ENCODE results near the gene TLR2. TPM values are rescaled to one million over a fixed set of nuclear protein-coding genes. Genes with fewer than 3 reads are reported as not detected.

The TLR2 gene
- total RNA-seq, 2 experiments from 2014 or later, result 0.41 TPM; not detected in 1

DNA sequence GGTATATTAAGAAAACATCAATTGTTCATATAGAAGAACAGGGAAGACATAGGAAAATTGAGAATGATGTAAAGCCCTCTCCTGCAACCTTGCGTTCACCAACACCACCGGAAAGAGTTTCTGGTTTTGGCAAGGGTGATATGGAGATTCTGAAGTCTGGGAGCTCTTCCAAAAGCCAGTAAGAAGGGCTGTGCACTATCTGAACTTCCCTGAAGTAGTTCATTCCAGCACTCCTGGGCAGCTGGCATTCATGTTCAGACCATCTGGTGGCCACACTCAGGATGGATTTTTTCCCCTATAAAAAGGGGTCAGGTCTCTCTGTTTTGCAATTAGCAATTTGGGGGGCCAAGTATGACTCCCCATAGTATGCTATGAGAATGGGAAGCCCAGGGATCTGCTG is 15.4 kb upstream of the TLR2 start:
- H3K4me1 Mint-ChIP-seq, result no peaks in the 10 kb centered on the region
- H3K9me3 Mint-ChIP-seq (ENCODE audit: low read depth), result no peaks in the 10 kb centered on the region
- ATAC-seq (no peak), DNase-seq (no peak)
- peaks cover 36% of the 10 kb centered on the region for H3K27me3 Mint-ChIP-seq
- no peak overlapping the region for H3K27ac Mint-ChIP-seq
- CTCF ChIA-PET, result no interaction called here
- H3K36me3 Mint-ChIP-seq, result no peaks in the 10 kb centered on the region
- no peak overlapping the region for H3K4me3 Mint-ChIP-seq

DNA sequence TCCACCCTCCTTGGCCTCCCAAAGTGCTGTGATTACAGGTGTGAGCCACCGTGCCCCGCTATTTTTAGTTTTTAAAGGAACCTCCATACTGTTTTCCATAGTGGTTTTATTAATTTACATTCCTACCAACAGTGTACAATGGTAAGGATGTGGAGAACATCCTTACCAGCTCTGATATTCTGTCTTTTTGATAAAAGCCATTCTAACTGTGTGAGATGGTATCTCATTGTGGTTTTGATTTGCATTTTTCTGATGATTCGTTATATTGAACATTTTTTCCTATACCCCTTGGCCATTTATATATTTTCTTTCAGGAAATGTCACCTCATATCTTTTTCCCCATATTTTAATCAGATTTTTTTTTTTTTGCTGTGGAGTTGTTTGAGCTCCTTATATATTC is 14.2 kb upstream of the TLR2 start:
- no peak for ATAC-seq
- H3K27ac Mint-ChIP-seq, result no peak overlapping the region
- no peak overlapping the region for H3K4me3 Mint-ChIP-seq
- CTCF ChIA-PET, result no interaction called here
- H3K4me1 Mint-ChIP-seq, result no peaks in the 10 kb centered on the region
- H3K9me3 Mint-ChIP-seq (ENCODE audit: low read depth), result no peaks in the 10 kb centered on the region
- no peak for DNase-seq
- no peaks in the 10 kb centered on the region for H3K36me3 Mint-ChIP-seq
- peaks cover 44% of the 10 kb centered on the region for H3K27me3 Mint-ChIP-seq

DNA sequence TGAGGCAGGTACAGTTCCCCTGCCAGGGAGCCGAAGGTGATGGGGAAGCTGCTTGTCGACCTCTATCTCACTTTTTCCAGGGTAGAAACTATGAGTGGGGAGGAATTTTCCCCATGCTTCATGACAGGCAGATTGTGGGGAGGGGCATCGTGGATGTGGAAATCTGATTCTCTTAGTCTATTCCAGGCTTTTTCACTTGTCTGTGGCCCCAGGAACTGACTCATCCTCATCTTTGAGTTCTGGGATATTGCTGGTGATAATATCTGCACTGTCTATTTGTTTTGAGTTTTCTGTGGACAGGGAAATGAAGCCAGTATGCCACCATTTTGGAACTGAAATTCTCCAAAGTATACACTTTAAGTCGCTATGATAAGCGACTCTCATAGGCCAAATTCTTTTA is 7.6 kb upstream of the TLR2 start:
- no peak for ATAC-seq
- H3K9me3 Mint-ChIP-seq (ENCODE audit: low read depth), result no peaks in the 10 kb centered on the region
- peaks cover 51% of the 10 kb centered on the region for H3K27me3 Mint-ChIP-seq
- H3K4me1 Mint-ChIP-seq, result no peaks in the 10 kb centered on the region
- DNase-seq, result no peak
- no peaks in the 10 kb centered on the region for H3K36me3 Mint-ChIP-seq
- no peak overlapping the region for H3K4me3 Mint-ChIP-seq
- H3K27ac Mint-ChIP-seq, result no peak overlapping the region
- CTCF ChIA-PET, result no interaction called here

DNA sequence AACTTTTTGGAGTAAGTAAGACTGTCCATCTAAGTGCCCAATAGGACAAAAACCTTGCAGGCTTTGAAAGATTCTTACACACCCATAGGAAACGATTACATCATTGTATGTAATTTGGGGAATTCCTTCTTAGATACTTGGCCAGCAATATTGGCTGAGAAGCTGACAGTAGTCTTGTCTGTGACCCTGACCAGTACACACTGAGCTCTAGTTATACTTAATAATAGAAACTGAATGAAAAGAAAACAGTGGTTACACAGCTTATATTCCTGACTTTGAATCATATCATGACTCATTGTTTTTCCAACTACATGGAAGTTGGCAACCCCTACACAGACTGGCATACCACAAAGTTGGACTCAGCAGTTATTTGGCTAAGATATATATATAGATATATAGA is 7.1 kb upstream of the TLR2 start:
- no peaks in the 10 kb centered on the region for H3K4me1 Mint-ChIP-seq
- CTCF ChIA-PET, result no interaction called here
- no peak overlapping the region for H3K27ac Mint-ChIP-seq
- H3K36me3 Mint-ChIP-seq, result no peaks in the 10 kb centered on the region
- DNase-seq, result no peak
- peaks cover 51% of the 10 kb centered on the region for H3K27me3 Mint-ChIP-seq
- no peak for ATAC-seq
- no peak overlapping the region for H3K4me3 Mint-ChIP-seq
- H3K9me3 Mint-ChIP-seq (ENCODE audit: low read depth), result no peaks in the 10 kb centered on the region

DNA sequence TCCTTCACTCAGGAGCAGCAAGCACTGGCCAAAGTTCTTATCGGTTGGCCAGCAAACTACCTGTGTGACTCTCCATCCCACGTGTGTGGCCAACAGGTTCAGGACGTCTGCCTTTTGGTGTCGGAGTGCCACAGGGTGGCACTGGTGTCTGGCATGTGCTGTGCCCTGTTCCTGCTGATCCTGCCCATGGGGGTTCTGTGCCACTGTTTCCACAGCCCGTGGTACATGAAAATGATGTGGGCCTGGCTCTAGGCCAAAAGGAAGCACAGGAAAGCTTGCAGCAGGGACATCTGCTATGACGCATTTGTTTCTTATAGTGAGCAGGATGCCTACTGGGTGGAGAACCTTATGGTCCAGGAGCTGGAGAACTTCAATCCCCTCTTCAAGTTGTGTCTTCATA is 4.6 kb upstream of the TLR2 start:
- CTCF ChIA-PET, result no interaction called here
- H3K27me3 Mint-ChIP-seq, result peaks cover 62% of the 10 kb centered on the region
- H3K36me3 Mint-ChIP-seq, result no peaks in the 10 kb centered on the region
- ATAC-seq (no peak), DNase-seq (no peak)
- H3K9me3 Mint-ChIP-seq (ENCODE audit: low read depth), result no peaks in the 10 kb centered on the region
- peaks cover 4% of the 10 kb centered on the region for H3K4me1 Mint-ChIP-seq
- H3K27ac Mint-ChIP-seq, result no peak overlapping the region
- H3K4me3 Mint-ChIP-seq, result no peak overlapping the region

DNA sequence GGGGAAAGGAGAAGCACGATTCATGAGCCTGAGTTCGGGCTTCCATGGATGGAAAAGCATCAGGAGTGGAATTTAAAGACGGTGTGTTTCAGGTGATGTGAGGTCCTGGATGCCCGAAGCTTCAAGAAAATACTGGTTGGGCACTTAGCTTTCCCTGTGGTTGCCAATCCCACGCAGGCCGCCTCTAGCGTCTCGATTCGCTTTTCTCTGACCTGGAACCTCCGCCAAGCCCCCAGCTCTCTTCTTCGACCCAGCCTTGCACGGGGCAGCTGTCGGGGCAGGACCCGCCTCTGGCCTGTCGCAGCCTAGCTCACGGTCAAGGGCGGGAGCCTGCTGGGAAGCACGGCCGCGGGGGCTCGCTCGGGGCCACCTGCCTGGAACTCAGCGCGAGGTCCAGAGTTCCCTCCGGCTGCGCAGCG is 308 bp upstream of the TLR2 start:
- H3K9me3 Mint-ChIP-seq (ENCODE audit: low read depth), result no peaks in the 10 kb centered on the region
- peaks cover 2% of the 10 kb centered on the region for H3K36me3 Mint-ChIP-seq
- H3K27me3 Mint-ChIP-seq, result peaks cover 54% of the 10 kb centered on the region
- no peak for ATAC-seq
- DNase-seq, result no peak
- H3K4me3 Mint-ChIP-seq, result peak overlapping the region; percentile 4
- CTCF ChIA-PET, result interaction anchor here (1.0 to 1.3 kb wide), 2 partner anchors 58 to 66 kb away, joined by 3 to 4 read pairs; no protein-coding TSS in a partner anchor
- H3K27ac Mint-ChIP-seq, result no peak overlapping the region
- H3K4me1 Mint-ChIP-seq, result peaks cover 8% of the 10 kb centered on the region

DNA sequence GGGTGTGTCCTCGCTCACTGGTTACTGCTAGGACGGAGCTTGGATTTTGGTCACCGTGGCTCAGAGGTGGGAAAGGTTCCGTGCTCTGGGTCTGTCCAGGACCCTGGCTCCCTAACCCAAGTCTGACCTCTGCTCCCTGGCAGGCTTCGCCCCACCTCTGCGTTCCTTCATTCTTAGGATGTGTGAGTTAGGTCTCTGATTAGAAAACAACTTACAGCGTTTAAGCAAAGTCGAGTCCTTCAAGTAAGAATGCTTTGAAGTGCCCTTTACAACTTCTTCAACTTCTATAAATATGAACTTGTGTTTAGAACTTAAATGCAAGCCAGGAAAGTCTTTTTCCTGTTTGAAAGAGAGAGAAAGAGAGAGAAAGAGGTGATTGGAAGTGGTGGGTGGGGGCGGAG is 891 bp downstream of the TLR2 start:
- Mint-ChIP-seq H3K4me3 (peak overlapping the region; percentile 24), H3K4me1 (peaks cover 8% of the 10 kb centered on the region), H3K36me3 (peaks cover 2% of the 10 kb centered on the region), H3K27me3 (peaks cover 45% of the 10 kb centered on the region), H3K9me3 (ENCODE audit: low read depth) (no peaks in the 10 kb centered on the region), H3K27ac (no peak overlapping the region)
- DNase-seq (no peak), ATAC-seq (no peak)
- CTCF ChIA-PET, result interaction anchor here (0.8 kb wide), 1 partner anchor 42 kb away, joined by 3 read pairs; no protein-coding TSS in a partner anchor

DNA sequence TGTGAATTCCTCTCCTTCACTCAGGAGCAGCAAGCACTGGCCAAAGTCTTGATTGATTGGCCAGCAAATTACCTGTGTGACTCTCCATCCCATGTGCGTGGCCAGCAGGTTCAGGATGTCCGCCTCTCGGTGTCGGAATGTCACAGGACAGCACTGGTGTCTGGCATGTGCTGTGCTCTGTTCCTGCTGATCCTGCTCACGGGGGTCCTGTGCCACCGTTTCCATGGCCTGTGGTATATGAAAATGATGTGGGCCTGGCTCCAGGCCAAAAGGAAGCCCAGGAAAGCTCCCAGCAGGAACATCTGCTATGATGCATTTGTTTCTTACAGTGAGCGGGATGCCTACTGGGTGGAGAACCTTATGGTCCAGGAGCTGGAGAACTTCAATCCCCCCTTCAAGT is 20.4 kb downstream of the TLR2 start:
- DNase-seq (no peak), ATAC-seq (no peak)
- CTCF ChIA-PET, result no interaction called here

DNA sequence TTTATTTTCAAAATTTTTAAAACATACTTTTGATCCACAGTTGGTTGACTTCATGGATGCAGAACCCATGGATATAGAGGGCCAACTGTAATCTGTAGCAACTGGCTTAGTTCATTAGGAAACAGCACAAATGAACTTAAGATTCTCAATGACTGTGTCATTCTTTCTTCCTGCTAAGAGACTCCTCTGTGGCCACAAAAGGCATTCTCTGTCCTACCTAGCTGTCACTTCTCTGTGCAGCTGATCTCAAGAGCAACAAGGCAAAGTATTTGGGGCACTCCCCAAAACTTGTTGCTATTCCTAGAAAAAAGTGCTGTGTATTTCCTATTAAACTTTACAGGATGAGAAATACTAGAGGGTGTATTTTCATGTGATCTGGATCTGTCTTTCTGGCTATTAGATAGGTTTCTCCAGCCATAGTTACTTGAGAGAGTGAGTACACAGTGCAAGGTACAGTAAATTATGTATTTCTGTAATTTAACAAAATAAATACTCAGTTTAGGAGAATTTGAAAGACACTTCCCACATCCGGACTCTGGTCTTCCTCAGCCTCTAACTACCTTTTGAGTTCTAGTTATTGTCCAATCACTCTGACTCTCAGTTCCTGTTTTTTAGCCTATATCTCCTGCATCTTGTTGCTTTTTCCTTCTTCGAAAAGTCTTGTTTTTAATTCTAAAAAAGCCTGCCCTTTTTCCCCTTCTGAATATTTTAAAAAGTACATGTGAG is 21.8 kb downstream of the TLR2 start:
- H3K9me3 Mint-ChIP-seq (ENCODE audit: low read depth), result no peaks in the 10 kb centered on the region
- H3K27ac Mint-ChIP-seq, result peak overlapping the region; percentile 46
- no peak overlapping the region for H3K4me3 Mint-ChIP-seq
- peaks cover 15% of the 10 kb centered on the region for H3K4me1 Mint-ChIP-seq
- no peak for ATAC-seq
- DNase-seq, result no peak
- CTCF ChIA-PET, result no interaction called here
- no peaks in the 10 kb centered on the region for H3K36me3 Mint-ChIP-seq
- H3K27me3 Mint-ChIP-seq, result peaks cover 42% of the 10 kb centered on the region

More for the DNA sequence above, 20.4 kb downstream of the TLR2 start:
- no peaks in the 10 kb centered on the region for H3K9me3 Mint-ChIP-seq (ENCODE audit: low read depth)
- H3K4me1 Mint-ChIP-seq, result peaks cover 13% of the 10 kb centered on the region
- no peak overlapping the region for H3K4me3 Mint-ChIP-seq
- peaks cover 39% of the 10 kb centered on the region for H3K27me3 Mint-ChIP-seq
- H3K27ac Mint-ChIP-seq, result no peak overlapping the region
- no peaks in the 10 kb centered on the region for H3K36me3 Mint-ChIP-seq

DNA sequence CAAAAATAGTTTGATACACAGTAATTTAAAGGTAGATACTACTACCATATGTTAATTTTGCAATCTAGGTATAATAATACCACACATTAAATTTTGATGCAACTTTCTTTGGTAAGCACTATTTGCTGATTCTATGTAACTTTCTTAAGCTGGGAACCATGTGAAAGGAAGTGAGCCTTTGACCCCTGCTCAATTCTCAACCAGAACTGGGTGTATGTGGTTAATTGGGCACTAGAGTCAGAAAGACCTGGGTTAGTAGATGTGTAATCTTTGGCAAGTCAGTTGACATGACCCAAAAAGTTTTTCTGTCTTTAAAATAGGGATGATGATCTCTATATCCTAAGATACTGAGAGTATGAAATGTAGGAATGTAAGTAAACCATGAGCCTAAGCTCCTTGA is 22.4 kb downstream of the TLR2 start:
- H3K4me3 Mint-ChIP-seq, result no peak overlapping the region
- H3K9me3 Mint-ChIP-seq (ENCODE audit: low read depth), result no peaks in the 10 kb centered on the region
- ATAC-seq, result no peak
- H3K4me1 Mint-ChIP-seq, result peaks cover 15% of the 10 kb centered on the region
- CTCF ChIA-PET, result no interaction called here
- DNase-seq, result no peak
- H3K27me3 Mint-ChIP-seq, result peaks cover 48% of the 10 kb centered on the region
- no peak overlapping the region for H3K27ac Mint-ChIP-seq
- no peaks in the 10 kb centered on the region for H3K36me3 Mint-ChIP-seq

DNA sequence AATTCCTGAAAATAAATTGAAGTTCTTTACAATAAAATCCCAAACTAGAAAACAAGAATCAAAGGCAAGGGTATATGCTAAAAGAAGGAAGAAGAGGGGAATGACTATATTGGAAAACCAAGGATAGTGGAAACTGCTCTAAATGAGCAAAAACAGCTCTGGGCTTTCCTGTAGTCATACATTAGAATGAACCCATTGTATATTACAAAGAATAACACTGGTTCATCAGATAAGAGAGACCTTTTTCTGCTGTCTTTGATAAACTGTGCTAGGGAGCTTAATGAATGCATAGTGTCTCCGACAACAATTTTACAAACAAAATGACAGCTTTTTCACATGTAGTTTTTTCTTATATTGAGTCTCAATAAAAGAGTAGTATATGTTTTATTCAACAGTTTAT is 26.6 kb downstream of the TLR2 start:
- no peaks in the 10 kb centered on the region for H3K9me3 Mint-ChIP-seq (ENCODE audit: low read depth)
- CTCF ChIA-PET, result no interaction called here

DNA sequence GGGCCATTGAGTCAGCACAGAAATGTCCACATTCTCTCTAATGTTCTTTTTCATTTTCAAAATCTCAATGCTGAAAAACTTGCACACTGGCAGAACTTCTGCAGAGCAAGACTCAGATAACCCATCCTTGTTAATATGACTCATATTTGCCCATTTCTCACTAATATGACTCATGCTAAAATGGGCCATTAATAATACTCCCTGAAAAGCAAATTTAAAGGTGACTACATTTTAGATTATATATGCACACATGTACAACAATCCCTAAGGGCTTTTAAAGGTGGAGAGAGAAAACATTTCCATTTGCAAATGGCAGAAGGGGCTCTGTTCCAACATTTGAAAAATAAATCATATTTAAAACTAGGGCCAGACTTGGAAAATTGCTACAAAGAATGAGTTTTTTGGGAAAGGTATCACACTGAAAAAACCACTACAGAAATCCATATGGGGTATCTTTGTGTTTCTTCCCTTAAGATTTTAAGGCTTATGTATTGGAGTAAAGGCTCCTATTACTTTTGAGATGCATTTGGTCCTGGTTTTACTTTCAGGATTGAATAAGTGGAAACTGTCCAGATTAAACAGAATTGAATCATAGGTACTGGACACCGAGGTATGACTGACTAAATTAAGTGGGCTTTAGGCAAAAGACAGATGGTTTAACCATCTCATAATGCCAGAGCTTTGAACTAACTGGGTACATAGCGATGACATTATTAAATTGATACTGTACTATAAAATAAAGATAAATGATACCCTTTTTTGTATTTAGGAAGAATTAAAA is 30.0 kb downstream of the TLR2 start:
- CTCF ChIA-PET, result no interaction called here
- H3K4me3 Mint-ChIP-seq, result no peak overlapping the region

More for the DNA sequence above, 26.6 kb downstream of the TLR2 start:
- Mint-ChIP-seq H3K4me1 (peaks cover 14% of the 10 kb centered on the region), H3K27ac (no peak overlapping the region), H3K4me3 (no peak overlapping the region), H3K36me3 (no peaks in the 10 kb centered on the region), H3K27me3 (peaks cover 55% of the 10 kb centered on the region)
- DNase-seq (no peak), ATAC-seq (no peak)

DNA sequence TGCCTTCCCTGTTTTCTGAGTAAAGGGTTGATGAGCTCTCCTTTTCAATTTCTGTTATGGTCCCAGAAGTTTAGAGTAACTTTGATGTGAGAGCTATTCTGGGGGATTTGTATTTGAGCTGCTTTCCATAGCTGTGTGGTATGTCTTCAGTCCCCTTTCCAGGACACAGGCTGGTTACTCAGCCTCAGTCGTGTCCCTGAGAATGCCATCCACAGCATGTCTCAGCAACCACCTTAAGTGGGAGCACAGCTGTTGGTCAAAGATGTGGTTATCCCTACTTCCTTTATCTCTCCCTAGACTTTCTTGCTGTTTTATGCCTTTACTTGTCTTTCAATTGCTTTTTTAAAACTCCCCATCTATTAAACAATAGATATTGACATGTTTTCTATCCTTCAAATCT is 38.0 kb downstream of the TLR2 start:
- DNase-seq, result no peak
- no peaks in the 10 kb centered on the region for H3K9me3 Mint-ChIP-seq (ENCODE audit: low read depth)
- H3K36me3 Mint-ChIP-seq, result no peaks in the 10 kb centered on the region
- peaks cover 5% of the 10 kb centered on the region for H3K4me1 Mint-ChIP-seq
- no peak for ATAC-seq
- no peak overlapping the region for H3K27ac Mint-ChIP-seq
- no peak overlapping the region for H3K4me3 Mint-ChIP-seq
- CTCF ChIA-PET, result no interaction called here
- peaks cover 31% of the 10 kb centered on the region for H3K27me3 Mint-ChIP-seq

More for the DNA sequence above, 30.0 kb downstream of the TLR2 start:
- H3K9me3 Mint-ChIP-seq (ENCODE audit: low read depth), result no peaks in the 10 kb centered on the region
- DNase-seq, result no peak
- no peak for ATAC-seq
- no peak overlapping the region for H3K27ac Mint-ChIP-seq
- H3K27me3 Mint-ChIP-seq, result peaks cover 48% of the 10 kb centered on the region
- H3K36me3 Mint-ChIP-seq, result no peaks in the 10 kb centered on the region
- H3K4me1 Mint-ChIP-seq, result peaks cover 3% of the 10 kb centered on the region

DNA sequence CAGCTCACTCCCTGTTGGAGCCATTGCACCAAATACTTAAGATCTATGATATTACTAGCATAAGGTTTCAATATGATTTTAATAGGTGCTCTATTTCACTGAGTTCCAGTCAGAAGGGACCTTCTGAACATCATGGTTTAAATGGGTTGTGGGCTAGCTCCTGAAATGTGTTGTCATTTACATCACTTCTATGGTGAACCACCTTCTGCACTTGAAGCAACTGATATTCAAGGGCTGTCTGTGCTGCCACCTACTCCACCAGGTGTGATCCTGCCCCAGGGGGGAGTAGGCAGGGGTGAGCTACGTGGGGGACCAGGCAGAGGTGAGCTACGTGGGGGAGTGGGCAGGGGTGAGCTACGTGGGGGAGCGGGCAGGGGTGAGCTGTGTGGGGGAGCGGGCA is 40.5 kb downstream of the TLR2 start:
- Mint-ChIP-seq H3K27ac (no peak overlapping the region), H3K36me3 (no peaks in the 10 kb centered on the region), H3K9me3 (ENCODE audit: low read depth) (no peaks in the 10 kb centered on the region), H3K27me3 (peaks cover 37% of the 10 kb centered on the region), H3K4me1 (peaks cover 9% of the 10 kb centered on the region), H3K4me3 (no peak overlapping the region)
- CTCF ChIA-PET, result no interaction called here
- no peak for DNase-seq
- ATAC-seq, result peak; percentile 39
